Hepatocyte (in vitro differentiated cells): Measurements from ENCODE around the gene EGLN2. TPM values are rescaled to one million over a fixed set of nuclear protein-coding genes. Genes with fewer than 3 reads are reported as not detected.

Experiments used
- DNase-seq: peaks from one replicate; pipeline ENCODE4 v3.0.0-alpha.2; 2016; ENCODE audit warnings: low spot score
- H2AFZ ChIP-seq: fragments of 200-600 bp; sonication (generic); 2 replicates; pipeline ENCODE4 v1.6.0; 2016; ENCODE audit warnings: antibody characterized with exemption, mild to moderate bottlenecking
- H3K27ac ChIP-seq: fragments of 200-600 bp; sonication (generic); 2 replicates; pipeline ENCODE4 v1.5.1; 2016; ENCODE audit warnings: mild to moderate bottlenecking
- H3K27me3 ChIP-seq: fragments of 200-600 bp; sonication (generic); 2 replicates; pipeline ENCODE4 v1.6.1; 2016
- H3K36me3 ChIP-seq: fragments of 200-600 bp; sonication (generic); replicated peaks from 2 replicates; pipeline ENCODE4 v1.5.1; 2016; ENCODE audit warnings: low read depth; ENCODE audit not compliant: insufficient read depth
- H3K4me1 ChIP-seq: fragments of 200-600 bp; sonication (generic); 2 replicates; pipeline ENCODE4 v1.5.1; 2016; ENCODE audit warnings: mild to moderate bottlenecking, moderate library complexity; ENCODE audit not compliant: insufficient read depth
- H3K4me2 ChIP-seq: fragments of 200-600 bp; sonication (generic); 2 replicates; pipeline ENCODE4 v1.6.0; 2016
- H3K4me3 ChIP-seq: fragments of 200-600 bp; sonication (generic); 2 replicates; pipeline ENCODE4 v1.5.1; 2016; ENCODE audit warnings: mild to moderate bottlenecking
- H3K79me2 ChIP-seq: fragments of 200-600 bp; sonication (generic); 2 replicates; pipeline ENCODE4 v1.6.0; 2017; ENCODE audit warnings: mild to moderate bottlenecking
- H3K9me2 ChIP-seq: fragments of 200-600 bp; sonication (generic); replicated peaks from 2 replicates; pipeline ENCODE4 v1.6.0; 2017; ENCODE audit warnings: mild to moderate bottlenecking; ENCODE audit not compliant: insufficient read depth
- H3K9me3 ChIP-seq: fragments of 200-600 bp; sonication (generic); 2 replicates; pipeline ENCODE4 v1.5.1; 2016; ENCODE audit warnings: low read depth, mild to moderate bottlenecking
- H4K20me1 ChIP-seq: fragments of 200-600 bp; sonication (generic); 2 replicates; pipeline ENCODE4 v1.6.0; 2016; ENCODE audit warnings: mild to moderate bottlenecking; ENCODE audit not compliant: insufficient read depth, poor library complexity, severe bottlenecking
- CTCF ChIP-seq: fragments of 200-600 bp; sonication (generic); IDR thresholded peaks from 2 replicates; pipeline ENCODE4 v1.5.1; 2016; ENCODE audit warnings: antibody characterized with exemption, mild to moderate bottlenecking; ENCODE audit not compliant: poor library complexity
- EZH2 ChIP-seq: fragments of 200-600 bp; sonication (generic); IDR thresholded peaks from 2 replicates; pipeline ENCODE4 v1.6.1; 2016; ENCODE audit warnings: antibody characterized with exemption, mild to moderate bottlenecking, borderline replicate concordance
- EZH2phosphoT487 ChIP-seq: fragments of 200-600 bp; sonication (generic); IDR thresholded peaks from one replicate; pipeline ENCODE4 v1.6.1; 2018; ENCODE audit warnings: antibody characterized with exemption, mild to moderate bottlenecking, low read depth, moderate library complexity; ENCODE audit not compliant: unreplicated experiment, severe bottlenecking
- WGBS: methylation state at CpG from one replicate; pipeline ENCODE4 v1.1.6; 2016; ENCODE audit warnings: low lambda C conversion rate; ENCODE audit errors: missing lambda C conversion rate; 5-methylcytosine and 5-hydroxymethylcytosine counted together
- polyA plus RNA-seq: library from polyadenylated mRNA; unstranded; fragments of >200 nt; fragmentation: Nextera tagmentation; extraction: Ambion mirVana; gene quantifications from 2 replicates; pipeline ENCODE4 v1.2.1, GENCODE V29; 2016
- total RNA-seq: library from RNA; depleted of rRNA; stranded (reverse); fragments of >200 nt; gene quantifications from 2 replicates; pipeline ENCODE4 v1.2.3, GENCODE V29; 2014

EGLN2 gene
- total and polyA plus RNA-seq, 2 experiments from 2014 or later = 88.4 to 121 TPM

GRCh38 chr19:40774916-40775631 is 23.9 kb upstream of the EGLN2 start, which contains the start of gene MIA:
Gene MIA, plus strand, starts transcription at chr19:40775521. Its CDS starts 22 bp downstream, at chr19:40775543.
- no peak within 1 kb of the TSS for H2AFZ ChIP-seq
- TF ChIP-seq CTCF = no peak
- no peak for TF ChIP-seq EZH2
- no peak for TF ChIP-seq EZH2phosphoT487
- 78% methylated on average over 9 of the region's 9 CpGs for WGBS

GRCh38 chr19:40775632-40776022 is 23.4 kb upstream of the EGLN2 start:
- Histone ChIP-seq H2AFZ (no peak overlapping the region), H3K9me2 (no peaks in the 10 kb centered on the region), H3K79me2 (peaks cover 4% of the 10 kb centered on the region), H3K27ac (no peak overlapping the region), H3K4me2 (no peak overlapping the region), H3K36me3 (no peaks in the 10 kb centered on the region), H3K9me3 (no peaks in the 10 kb centered on the region), H3K4me1 (peaks cover 6% of the 10 kb centered on the region), H3K4me3 (no peak overlapping the region), H4K20me1 (no peaks in the 10 kb centered on the region), H3K27me3 (no peaks in the 10 kb centered on the region)
- WGBS = 95% methylated on average over 10 of the region's 10 CpGs
- DNase-seq = no peak
- TF ChIP-seq EZH2 (no peak), EZH2phosphoT487 (no peak), CTCF (no peak)

More at GRCh38 chr19:40774916-40775631, 23.9 kb upstream of the EGLN2 start, which contains the start of gene MIA:
- Histone ChIP-seq H3K79me2 (peaks cover 4% of the 10 kb centered on the region), H3K27ac (peak within 1 kb of the TSS; percentile 97), H3K4me3 (no peak within 1 kb of the TSS), H3K4me2 (no peak within 1 kb of the TSS), H3K9me2 (no peaks in the 10 kb centered on the region), H4K20me1 (no peaks in the 10 kb centered on the region), H3K9me3 (no peaks in the 10 kb centered on the region), H3K27me3 (no peaks in the 10 kb centered on the region), H3K4me1 (peaks cover 6% of the 10 kb centered on the region), H3K36me3 (no peaks in the 10 kb centered on the region)
- DNase-seq = no peak

GRCh38 chr19:40776364-40776763 is 22.6 kb upstream of the EGLN2 start:
- no peaks in the 10 kb centered on the region for H3K9me2 ChIP-seq
- no peaks in the 10 kb centered on the region for H3K27me3 ChIP-seq
- H3K36me3 ChIP-seq = no peaks in the 10 kb centered on the region
- H3K9me3 ChIP-seq = no peaks in the 10 kb centered on the region
- H3K79me2 ChIP-seq = peaks cover 4% of the 10 kb centered on the region
- H4K20me1 ChIP-seq = no peaks in the 10 kb centered on the region
- H3K4me2 ChIP-seq = no peak overlapping the region
- TF ChIP-seq CTCF = no peak
- no peak for TF ChIP-seq EZH2
- no peak for TF ChIP-seq EZH2phosphoT487
- no peak overlapping the region for H3K4me3 ChIP-seq
- no peak overlapping the region for H2AFZ ChIP-seq
- H3K27ac ChIP-seq = peak overlapping the region; percentile 97
- DNase-seq = no peak
- peaks cover 6% of the 10 kb centered on the region for H3K4me1 ChIP-seq
- WGBS = 84% methylated on average over 7 of the region's 7 CpGs
